ENCODE results near the gene FAM111A.
A peak's percentile ranks its signal among the peaks of the same experiment; 100 is the strongest.

FAM111A gene

GRCh38 chr11:59144096-59144495, 1.4 kb downstream of the FAM111A start:
- no peak for DNase-seq

GRCh38 chr11:59144579-59145345, 2.1 kb downstream of the FAM111A start:
- no peak for DNase-seq

DNA sequence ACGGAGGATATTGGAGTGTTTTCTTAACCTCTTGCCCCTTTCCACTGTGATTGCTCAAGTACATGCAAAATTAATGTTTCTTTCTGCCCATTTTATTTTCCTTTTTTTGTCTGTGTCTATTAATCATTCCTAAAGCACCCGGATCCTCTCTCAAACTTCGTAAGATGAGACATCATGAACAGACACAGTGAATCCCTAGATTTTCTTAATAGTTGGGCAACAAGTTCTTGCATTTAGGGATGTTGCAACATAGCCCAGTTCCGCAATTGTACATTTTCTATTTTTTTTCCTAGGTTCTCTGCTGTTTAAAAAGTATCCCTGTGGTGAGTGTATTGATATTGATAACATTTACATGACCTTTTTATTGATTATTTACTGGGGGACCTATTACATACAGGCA, 2.9 kb downstream of the FAM111A start:
- no peak for DNase-seq

DNA sequence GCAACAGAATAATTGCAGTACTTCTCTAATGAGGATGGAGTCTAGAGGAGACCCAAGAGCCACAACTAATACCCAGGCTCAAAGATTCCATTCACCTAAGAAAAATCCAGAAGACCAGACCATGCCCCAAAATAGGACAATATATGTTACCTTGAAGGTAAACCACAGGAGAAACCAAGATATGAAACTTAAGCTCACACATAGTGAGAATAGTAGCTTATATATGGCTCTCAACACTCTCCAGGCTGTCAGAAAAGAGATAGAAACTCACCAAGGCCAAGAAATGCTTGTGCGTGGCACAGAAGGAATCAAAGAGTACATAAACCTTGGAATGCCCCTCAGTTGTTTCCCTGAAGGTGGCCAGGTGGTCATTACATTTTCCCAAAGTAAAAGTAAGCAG, 9.1 kb downstream of the FAM111A start:
- no peak for DNase-seq

GRCh38 chr11:59152312-59152951, 9.8 kb downstream of the FAM111A start:
- no peak for DNase-seq

- no peak for DNase-seq
These were observed 12.0 kb downstream of the FAM111A start for GRCh38 chr11:59154610-59155009.

- no peak for DNase-seq
These were observed 14.8 kb downstream of the FAM111A start for GRCh38 chr11:59157433-59157832.

DNA sequence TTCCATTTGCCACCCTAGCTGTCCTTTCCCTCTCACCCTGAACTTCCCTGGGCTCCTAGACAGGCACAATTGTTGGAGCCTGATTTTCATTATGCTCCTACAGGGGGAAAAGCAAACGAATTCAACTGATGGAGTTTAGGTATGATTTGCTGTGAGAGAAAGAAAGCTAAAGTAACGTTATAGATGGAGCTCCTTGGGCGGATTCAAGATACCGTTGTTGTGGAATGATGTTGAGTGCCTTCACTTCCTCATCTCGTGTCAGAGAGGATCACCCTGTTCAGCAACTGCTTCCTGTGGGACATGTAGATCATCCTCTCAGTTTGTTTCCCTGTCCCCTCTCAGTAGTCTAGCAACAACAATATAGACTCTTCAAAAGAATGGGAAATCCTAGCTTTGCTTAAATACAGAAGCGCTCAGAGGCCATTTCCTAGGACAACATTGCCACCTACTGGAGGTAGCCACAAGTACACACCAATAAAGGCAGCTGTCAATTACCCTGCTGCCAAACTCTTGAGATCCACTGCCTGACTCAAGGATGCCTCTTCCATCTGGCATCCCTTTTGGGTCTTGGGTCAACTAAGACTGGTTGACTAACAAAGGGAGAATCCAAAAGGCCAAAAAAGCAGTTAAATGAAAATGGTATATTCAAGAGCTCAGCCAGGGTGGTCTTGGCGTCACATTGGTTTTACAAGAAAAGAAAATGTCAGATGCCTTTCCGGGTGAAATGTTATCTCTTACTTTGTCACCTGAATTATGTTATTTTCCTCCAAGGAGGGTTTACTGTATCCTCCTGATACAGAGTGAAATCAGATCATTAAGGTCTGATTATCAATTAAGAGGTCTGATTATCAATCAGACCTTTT, 15.8 kb downstream of the FAM111A start:
- peak; percentile 18 for DNase-seq

DNA sequence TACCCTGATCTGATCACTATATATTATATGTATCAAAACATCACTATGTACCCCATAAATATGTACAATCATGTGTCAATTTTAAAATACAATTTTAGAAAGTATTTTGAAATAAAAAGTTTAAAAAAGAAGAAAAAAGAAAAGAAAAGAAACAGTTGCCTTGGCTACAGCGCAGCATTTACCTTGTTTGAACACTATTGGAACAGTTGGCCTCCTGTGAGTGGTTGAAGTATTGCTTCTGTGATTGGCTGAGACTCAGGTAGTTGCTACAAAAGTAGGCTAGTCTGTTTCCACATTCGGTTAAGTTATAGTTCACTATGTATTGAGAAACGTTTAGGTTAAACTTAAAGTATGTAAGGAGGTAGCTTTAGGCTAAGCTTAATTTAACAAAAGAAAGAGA, 21.4 kb downstream of the FAM111A start:
- no peak for DNase-seq

DNA sequence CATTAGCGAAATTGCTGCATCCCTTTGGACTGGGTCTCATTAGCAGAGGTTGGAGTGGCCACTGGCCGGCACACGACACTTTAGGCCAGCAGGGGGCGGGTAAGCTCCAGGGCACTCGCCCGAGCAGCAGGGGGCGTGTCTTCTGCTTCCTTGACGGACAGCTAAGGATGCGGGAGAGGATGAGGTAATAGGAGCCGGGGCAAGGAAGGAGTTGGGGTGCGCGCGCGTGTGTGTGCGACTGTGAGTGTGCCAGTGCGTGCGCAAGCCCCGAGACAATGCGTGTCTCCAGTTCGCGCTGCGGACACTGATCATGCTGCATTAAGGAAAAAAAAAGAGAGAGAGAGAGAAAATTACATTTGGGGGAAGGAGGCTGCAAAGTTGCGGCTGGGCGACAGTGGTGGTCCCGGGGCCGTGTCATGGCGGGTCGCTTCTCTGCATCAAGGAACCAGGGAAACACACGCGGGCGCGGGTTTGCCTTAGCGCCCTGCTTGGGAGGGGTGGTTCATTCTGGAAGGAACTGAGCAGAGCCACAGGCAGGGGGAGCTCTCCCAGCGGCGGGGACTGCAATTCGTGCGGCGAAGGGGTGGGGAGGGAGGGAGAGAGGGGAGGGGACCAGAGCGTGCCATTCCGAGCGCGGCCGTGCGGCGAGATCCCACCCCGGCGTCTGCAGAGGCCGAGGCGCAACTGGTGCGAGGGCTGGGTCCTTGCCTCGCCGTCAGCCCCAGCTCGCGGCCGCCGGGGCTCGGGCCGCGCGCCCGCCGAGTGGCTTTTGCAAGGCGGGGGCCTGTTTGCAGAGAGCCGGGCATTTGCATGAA, 29.1 kb downstream of the FAM111A start, which contains the start of gene DTX4:
DTX4 (plus strand) TSS at position 625 of the 815 bp plus-strand sequence. CDS start 464 bp downstream, outside the sequence.
- DNase-seq = peak; percentile 63

DNA sequence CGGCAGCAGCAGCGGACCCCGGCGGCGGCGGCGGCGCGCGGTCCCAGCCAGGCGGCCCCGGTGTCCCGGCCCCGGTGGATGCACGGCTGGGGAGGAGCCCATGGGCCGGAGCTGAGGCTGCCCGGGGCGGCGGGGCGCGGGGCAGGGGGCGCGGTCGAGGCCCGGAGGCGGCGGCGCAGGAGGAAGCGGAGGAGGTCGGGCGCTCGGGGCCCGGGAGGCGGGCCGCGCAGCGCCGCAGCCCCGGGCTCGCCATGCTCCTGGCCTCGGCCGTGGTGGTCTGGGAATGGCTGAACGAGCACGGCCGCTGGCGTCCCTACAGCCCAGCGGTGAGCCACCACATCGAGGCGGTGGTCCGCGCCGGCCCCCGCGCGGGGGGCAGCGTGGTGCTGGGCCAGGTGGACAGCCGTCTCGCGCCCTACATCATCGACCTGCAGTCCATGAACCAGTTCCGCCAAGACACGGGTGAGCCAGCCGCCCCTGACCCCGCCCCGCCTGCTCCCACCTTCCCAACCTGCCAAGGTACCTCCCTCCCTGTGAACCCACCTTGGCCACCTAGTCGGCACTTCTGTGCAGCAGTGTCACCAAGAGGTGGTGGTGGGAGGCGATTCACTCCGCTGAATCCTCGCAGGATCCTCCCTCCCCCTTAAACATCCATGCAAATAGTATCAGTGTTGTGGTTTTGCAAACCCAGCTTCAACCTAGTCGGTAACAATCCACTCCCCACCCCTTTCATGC, 29.9 kb downstream of the FAM111A start:
- no peak for DNase-seq

- no peak for DNase-seq
These were observed 30.7 kb downstream of the FAM111A start for GRCh38 chr11:59173080-59173963.

GRCh38 chr11:59173964-59174663, 31.5 kb downstream of the FAM111A start:
- no peak for DNase-seq

DNA sequence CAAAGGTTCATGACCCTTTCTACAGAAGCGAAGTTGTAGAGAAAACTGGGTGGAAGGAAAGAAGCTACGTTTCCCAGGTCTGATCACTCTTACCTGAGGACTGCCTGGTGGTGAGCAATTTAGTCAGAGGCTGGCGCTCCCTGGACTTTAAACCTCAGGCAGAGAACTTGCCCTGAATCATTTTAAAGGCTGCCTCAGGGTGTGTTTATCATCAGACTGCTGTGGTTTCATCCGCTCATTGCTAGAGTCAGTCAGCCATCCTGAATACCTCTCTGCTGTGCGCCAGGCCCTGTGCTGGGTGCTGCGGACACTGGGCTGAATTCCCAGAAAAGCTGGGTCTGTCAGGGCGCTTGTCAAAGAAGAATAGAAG, 32.0 kb downstream of the FAM111A start:
- no peak for DNase-seq

DNA sequence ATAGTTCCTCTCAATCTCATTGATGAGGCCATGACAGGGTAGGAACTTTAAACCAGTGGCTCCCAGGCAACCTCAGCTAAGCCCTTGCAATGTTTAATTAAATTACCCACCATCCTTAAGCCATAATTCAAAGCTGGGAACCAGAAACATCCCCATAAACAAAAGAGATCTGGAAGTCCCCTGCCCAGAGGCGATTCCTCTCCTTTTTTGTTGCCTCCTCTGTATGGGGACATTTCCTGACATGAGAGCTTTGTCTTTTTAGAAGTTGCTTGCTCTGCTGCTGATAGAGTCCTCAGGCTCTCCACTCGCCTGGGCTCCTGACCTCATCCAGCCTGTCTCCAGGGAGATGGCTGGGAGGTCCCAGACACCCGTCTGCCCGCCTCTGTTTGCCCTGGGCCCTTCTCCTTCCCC, 32.4 kb downstream of the FAM111A start:
- no peak for DNase-seq

DNA sequence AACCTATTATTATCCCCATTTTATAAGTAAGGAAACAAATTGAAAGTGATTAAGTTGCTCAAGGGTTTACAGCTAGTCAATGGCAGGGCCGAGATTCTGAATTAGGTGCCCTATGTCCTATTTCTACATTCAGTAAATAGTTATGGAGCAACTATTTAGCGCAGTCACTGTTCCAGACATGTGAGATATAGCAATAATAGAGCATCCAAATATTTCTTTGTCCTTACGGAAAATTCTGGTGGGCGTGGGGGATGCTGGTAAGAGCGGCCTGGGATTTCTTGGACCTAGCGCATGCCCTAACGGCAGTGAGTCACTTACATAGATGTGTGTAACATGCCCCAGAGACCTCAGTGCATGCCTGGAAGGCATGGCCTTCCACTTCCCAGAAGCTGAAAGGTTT, 33.7 kb downstream of the FAM111A start:
- no peak for DNase-seq

DNA sequence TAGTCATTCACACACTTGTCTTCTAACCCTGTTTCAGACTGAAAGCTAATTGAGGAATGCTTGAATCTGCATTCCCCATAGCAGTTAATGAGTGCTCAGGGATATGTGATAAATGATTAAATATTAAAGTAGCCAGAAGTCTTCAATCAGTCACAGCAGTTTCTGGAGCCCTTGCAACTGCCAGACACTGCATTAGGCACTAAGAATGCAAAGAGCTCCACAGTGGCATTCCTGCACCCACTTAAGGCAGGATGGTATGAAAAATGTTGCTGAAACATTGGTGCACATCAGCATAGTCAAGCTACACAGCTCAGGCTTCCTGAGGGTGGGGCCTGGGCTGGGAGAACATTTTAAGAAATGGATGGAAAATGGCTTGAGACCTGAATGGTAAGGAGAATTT, 35.7 kb downstream of the FAM111A start:
- DNase-seq = no peak

GRCh38 chr11:59179121-59179520, 36.5 kb downstream of the FAM111A start:
- no peak for DNase-seq

DNA sequence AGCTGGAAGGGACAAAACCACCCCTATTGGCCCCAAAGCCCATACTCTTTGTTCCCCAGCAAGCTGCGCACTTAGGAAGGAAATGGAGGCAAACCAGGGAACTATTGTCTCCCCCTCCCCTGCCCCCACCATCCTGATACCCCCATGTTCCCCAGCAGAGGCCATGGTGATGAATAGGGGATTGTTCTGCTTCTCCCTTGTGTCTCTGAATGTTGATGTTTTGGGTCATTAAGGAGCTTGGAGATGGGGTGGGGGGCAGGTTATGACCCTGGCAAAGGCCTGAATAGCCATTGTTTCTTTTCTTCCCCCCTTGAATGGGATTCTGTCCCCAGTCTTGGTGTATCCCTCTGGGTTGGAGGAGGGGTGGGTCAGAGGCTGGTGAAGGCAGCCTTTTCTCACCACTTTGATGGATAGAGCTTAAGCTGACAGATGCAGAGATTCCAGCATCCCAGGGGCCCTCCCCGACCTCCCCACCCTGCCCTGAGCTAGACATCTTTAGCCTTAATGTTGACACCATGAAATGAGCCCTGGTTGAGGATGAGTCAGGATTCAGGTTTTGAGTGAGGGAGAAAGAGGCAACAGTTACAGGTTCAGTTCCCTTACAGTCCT, 37.6 kb downstream of the FAM111A start:
- DNase-seq = no peak

DNA sequence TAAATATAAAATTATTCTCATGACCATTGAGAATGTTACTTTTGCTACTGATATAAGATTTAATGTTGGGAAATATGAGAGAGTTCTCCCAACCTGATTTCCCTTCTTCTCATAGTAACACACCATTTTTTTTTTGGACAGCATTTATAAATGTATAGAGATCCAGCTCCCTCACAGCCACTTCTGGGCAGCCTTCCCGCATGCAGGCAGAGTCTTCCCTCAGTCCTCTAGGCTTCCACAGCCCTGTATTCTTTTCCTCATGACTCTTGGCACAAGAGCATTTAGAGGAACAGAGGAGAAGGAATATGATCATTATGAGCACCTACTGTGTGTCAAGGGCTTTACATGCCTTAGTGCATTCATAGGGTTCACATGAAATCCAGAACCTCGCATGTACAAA, 38.3 kb downstream of the FAM111A start:
- no peak for DNase-seq
